HG02610 (cell line): ENCODE data around the gene NIM1K.
A peak's percentile ranks its signal among the peaks of the same experiment; 100 is the strongest.
"Not testable (repeated sequence)": the region's sequence is repeated elsewhere in the genome, so short reads cannot be mapped to it uniquely, and the experiment has no call there.

ENCODE experiments used
- ATAC-seq: cut with Tn5 transposase; IDR thresholded peaks from one replicate; pipeline ENCODE4 v1.9.1; 2021; ENCODE audit warnings: mild to moderate bottlenecking, moderate library complexity; ENCODE audit not compliant: unreplicated experiment

The NIM1K gene

GRCh38 chr5:43191740-43192557 is at the start of gene NIM1K:
Gene NIM1K (plus strand): TSS chr5:43192225. CDS start chr5:43245776, 53,551 bp downstream.
- ATAC-seq, result peak; percentile 70

GRCh38 chr5:43145071-43145470 is 47.0 kb upstream of the NIM1K start:
- ATAC-seq, result no peak

- ATAC-seq, result no peak
Observed at GRCh38 chr5:43146958-43147357, 45.1 kb upstream of the NIM1K start.

GRCh38 chr5:43148417-43148816 is 43.6 kb upstream of the NIM1K start:
- no peak for ATAC-seq

- ATAC-seq, result no peak
Observed at GRCh38 chr5:43149231-43149630, 42.8 kb upstream of the NIM1K start.

GRCh38 chr5:43150075-43150474 is 42.0 kb upstream of the NIM1K start:
- ATAC-seq, result no peak

- no peak for ATAC-seq
Observed at GRCh38 chr5:43150748-43151147, 41.3 kb upstream of the NIM1K start.

GRCh38 chr5:43152946-43153345 is 39.1 kb upstream of the NIM1K start:
- ATAC-seq, result no peak

- ATAC-seq, result no peak
Observed at GRCh38 chr5:43154469-43154868, 37.6 kb upstream of the NIM1K start.

GRCh38 chr5:43155394-43156096 is 36.5 kb upstream of the NIM1K start:
- no peak for ATAC-seq

GRCh38 chr5:43156388-43156787 is 35.6 kb upstream of the NIM1K start:
- peak; percentile 67 for ATAC-seq

- ATAC-seq, result no peak
Observed at GRCh38 chr5:43157068-43157467, 35.0 kb upstream of the NIM1K start.

- no peak for ATAC-seq
Observed at GRCh38 chr5:43161244-43161643, 30.8 kb upstream of the NIM1K start.

GRCh38 chr5:43164801-43165200 is 27.2 kb upstream of the NIM1K start:
- ATAC-seq, result not testable (repeated sequence)

GRCh38 chr5:43165323-43165722 is 26.7 kb upstream of the NIM1K start:
- no peak for ATAC-seq

GRCh38 chr5:43168175-43168574 is 23.9 kb upstream of the NIM1K start:
- ATAC-seq, result no peak

GRCh38 chr5:43171451-43171850 is 20.6 kb upstream of the NIM1K start:
- ATAC-seq, result no peak

GRCh38 chr5:43171926-43172325 is 20.1 kb upstream of the NIM1K start:
- ATAC-seq, result no peak

GRCh38 chr5:43172779-43173178 is 19.2 kb upstream of the NIM1K start:
- ATAC-seq, result no peak

GRCh38 chr5:43174586-43174985 is 17.4 kb upstream of the NIM1K start:
- ATAC-seq, result no peak

GRCh38 chr5:43179836-43180235 is 12.2 kb upstream of the NIM1K start:
- ATAC-seq, result no peak

GRCh38 chr5:43182421-43182820 is 9.6 kb upstream of the NIM1K start:
- no peak for ATAC-seq
